Mammary epithelial cell (primary cell): ENCODE results near the gene ADAM33.

Experiments used
- CTCF ChIP-seq, 2 donors: IDR thresholded peaks in 1 of 2; conservative IDR thresholded peaks in 1 of 2; 2 replicates each; pipeline ENCODE4 v1.5.1; 2011 to 2012; ENCODE audit warnings: inconsistent platforms in 2 of 2, low read length in 2 of 2, mild to moderate bottlenecking in 2 of 2, control low read depth in 1 of 2, low read depth in 1 of 2; ENCODE audit not compliant: insufficient read depth in 1 of 2; ENCODE audit errors: extremely low read depth in 1 of 2
- EZH2 ChIP-seq: IDR thresholded peaks from 2 replicates; pipeline ENCODE4 v1.6.1; 2012; ENCODE audit warnings: low read length, inconsistent platforms, borderline replicate concordance

DNA sequence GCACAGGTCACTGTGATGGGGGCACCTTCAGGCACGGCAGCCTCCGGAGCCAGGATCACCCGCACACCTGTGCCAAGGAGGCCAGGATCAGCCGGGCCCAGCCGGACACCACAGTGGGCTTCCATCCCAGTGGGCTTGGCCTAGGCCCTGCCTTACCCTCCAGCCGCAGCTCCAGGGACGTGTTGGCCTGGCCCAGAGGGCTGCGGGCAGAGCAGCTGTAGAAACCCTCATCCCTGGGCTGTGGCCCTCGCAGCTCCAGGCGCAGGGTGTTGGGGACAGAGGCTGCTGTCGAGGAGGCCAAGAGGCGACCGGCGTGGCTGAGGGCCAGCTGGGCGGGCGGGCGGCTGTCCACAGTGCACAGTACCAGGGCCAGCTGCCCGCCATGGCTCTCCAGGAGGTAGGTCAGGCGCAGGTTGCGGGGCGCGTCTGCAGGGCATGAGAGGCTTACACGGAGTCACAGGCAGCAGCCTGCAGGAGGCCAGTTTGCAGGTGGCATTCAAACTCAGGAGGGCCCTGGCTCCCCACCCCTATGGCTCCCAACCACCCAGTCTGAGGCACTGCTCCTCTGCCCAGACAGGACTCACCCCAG is 11.0 kb upstream of the ADAM33 start:
- TF ChIP-seq CTCF (conservative IDR thresholded peaks at IDR 0.05 in 1 of 2, IDR thresholded peaks at IDR 0.05 in 1 of 2; ENCODE audit: extremely low read depth in 1 of 2, insufficient read depth in 1 of 2, low read depth in 1 of 2, low read length in 2 of 2) (no peak), EZH2 (no peak)
